ENCODE data around the gene ATG4A. TPM values are rescaled to one million over a fixed set of nuclear protein-coding genes. Genes with fewer than 3 reads are reported as not detected.

Gene ATG4A
- total RNA-seq, 1 donor: 17.3 TPM

GRCh38 chrX:108087792-108088191, 3.8 kb upstream of the ATG4A start:
- no peak overlapping the region for H3K4me3 ChIP-seq (ENCODE audit: low read depth, low read length)
- TF ChIP-seq, protein P1, sequence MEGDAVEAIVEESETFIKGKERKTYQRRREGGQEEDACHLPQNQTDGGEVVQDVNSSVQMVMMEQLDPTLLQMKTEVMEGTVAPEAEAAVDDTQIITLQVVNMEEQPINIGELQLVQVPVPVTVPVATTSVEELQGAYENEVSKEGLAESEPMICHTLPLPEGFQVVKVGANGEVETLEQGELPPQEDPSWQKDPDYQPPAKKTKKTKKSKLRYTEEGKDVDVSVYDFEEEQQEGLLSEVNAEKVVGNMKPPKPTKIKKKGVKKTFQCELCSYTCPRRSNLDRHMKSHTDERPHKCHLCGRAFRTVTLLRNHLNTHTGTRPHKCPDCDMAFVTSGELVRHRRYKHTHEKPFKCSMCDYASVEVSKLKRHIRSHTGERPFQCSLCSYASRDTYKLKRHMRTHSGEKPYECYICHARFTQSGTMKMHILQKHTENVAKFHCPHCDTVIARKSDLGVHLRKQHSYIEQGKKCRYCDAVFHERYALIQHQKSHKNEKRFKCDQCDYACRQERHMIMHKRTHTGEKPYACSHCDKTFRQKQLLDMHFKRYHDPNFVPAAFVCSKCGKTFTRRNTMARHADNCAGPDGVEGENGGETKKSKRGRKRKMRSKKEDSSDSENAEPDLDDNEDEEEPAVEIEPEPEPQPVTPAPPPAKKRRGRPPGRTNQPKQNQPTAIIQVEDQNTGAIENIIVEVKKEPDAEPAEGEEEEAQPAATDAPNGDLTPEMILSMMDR (IDR thresholded peaks at IDR 0.05; ENCODE audit: insufficient read depth, low read depth, low read length): no peak
- no peak for DNase-seq (ENCODE audit: low read depth)

GRCh38 chrX:108088511-108088910, 3.1 kb upstream of the ATG4A start:
- DNase-seq (ENCODE audit: low read depth): peak; percentile 17
- no peak overlapping the region for H3K4me3 ChIP-seq (ENCODE audit: low read depth, low read length)
- TF ChIP-seq, protein P1 (IDR thresholded peaks at IDR 0.05; ENCODE audit: insufficient read depth, low read depth, low read length): no peak

DNA sequence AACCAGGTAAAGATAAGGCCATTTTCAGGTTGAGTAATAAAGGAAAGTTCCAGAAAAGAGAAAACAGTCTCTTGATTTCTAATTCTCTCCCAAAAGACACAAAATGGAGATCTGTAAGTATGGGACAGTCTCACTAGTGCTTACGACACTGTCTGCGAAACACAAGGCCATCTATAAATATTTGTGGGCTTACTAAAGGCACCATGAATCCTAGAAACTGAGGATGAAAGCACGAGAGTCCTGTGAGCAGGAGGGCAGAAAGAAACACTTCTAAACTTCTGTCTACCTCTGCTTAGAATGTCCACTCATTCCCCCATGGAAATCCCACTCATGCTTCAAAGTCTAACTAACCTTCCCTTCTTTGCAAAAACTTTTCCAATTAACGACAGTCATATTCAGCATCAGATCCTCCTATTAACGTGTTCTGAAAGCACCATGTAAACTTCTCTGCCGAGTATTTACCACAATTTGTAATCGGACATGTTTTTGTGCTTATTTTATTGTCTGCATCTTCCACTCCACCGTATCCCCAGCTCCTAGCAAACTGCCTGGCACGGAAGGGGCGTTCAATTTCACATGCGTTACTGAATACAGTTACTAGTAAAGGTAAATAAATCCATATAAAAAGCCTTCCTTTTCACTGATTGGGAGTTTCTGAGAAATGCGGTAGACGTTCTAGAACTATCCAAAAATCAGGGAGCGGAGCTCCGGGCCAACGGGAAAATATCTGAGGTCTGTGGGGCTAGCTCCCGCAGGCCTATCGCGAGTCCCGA, 901 bp upstream of the ATG4A start:
- TF ChIP-seq, protein P1 (IDR thresholded peaks at IDR 0.05; ENCODE audit: insufficient read depth, low read depth, low read length): no peak
- DNase-seq (ENCODE audit: low read depth): peak; percentile 71
- H3K4me3 ChIP-seq (ENCODE audit: low read depth, low read length): peak overlapping the region; percentile 82

- no peak for DNase-seq (ENCODE audit: low read depth)
- TF ChIP-seq, protein P1 (IDR thresholded peaks at IDR 0.05; ENCODE audit: insufficient read depth, low read depth, low read length): no peak
- peak overlapping the region; percentile 82 for H3K4me3 ChIP-seq (ENCODE audit: low read depth, low read length)
These were observed 307 bp downstream of the ATG4A start for GRCh38 chrX:108091878-108092291.

DNA sequence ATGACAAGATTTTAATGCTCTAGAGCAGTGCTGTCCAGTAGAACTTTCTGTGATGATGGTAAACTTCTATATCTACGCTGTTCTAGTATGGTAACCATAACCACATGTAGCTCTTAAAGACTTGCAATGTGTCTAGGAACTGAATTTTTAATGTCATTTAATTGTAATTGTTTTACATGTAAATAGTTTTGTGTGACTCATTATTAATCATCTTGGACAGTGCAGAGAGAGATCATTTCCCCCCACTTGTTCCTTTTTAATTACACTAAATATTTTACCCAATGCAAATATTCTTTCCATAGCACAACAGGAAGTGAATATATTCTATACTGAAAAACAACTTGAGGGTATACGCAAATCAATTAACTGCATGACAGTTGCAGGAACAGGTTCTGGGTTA, 5.8 kb downstream of the ATG4A start:
- H3K4me3 ChIP-seq (ENCODE audit: low read depth, low read length): no peak overlapping the region
- no peak for DNase-seq (ENCODE audit: low read depth)
- TF ChIP-seq, protein P1 (IDR thresholded peaks at IDR 0.05; ENCODE audit: insufficient read depth, low read depth, low read length): no peak

GRCh38 chrX:108105473-108105872, 13.9 kb downstream of the ATG4A start:
- no peak overlapping the region for H3K4me3 ChIP-seq (ENCODE audit: low read depth, low read length)
- no peak for DNase-seq (ENCODE audit: low read depth)
- TF ChIP-seq, protein P1 (IDR thresholded peaks at IDR 0.05; ENCODE audit: insufficient read depth, low read depth, low read length): no peak

- no peak for DNase-seq (ENCODE audit: low read depth)
- TF ChIP-seq, protein P1 (IDR thresholded peaks at IDR 0.05; ENCODE audit: insufficient read depth, low read depth, low read length): no peak
- no peak overlapping the region for H3K4me3 ChIP-seq (ENCODE audit: low read depth, low read length)
These were observed 23.0 kb downstream of the ATG4A start for GRCh38 chrX:108114541-108114940.
